EH (cell line): ENCODE results near the gene MMP28.

Experiments used
- DNase-seq: peaks from one replicate; pipeline ENCODE4 v3.0.0-alpha.2; 2015; ENCODE audit warnings: low read depth

MMP28 gene

GRCh38 chr17:35743626-35744328 is 51.7 kb downstream of the MMP28 start:
- DNase-seq = peak; percentile 66

GRCh38 chr17:35742896-35743477 is 52.5 kb downstream of the MMP28 start:
- DNase-seq = no peak

GRCh38 chr17:35742496-35742895 is 52.9 kb downstream of the MMP28 start:
- DNase-seq = no peak

- DNase-seq = no peak
These were observed 54.2 kb downstream of the MMP28 start for GRCh38 chr17:35740997-35741931.

GRCh38 chr17:35740216-35740615 is 55.2 kb downstream of the MMP28 start:
- no peak for DNase-seq

- DNase-seq = no peak
These were observed 56.8 kb downstream of the MMP28 start for GRCh38 chr17:35738519-35739133.

- no peak for DNase-seq
These were observed 59.2 kb downstream of the MMP28 start for GRCh38 chr17:35736236-35736635.

GRCh38 chr17:35735036-35735805 is 60.2 kb downstream of the MMP28 start:
- no peak for DNase-seq

- DNase-seq = no peak
These were observed 61.0 kb downstream of the MMP28 start for GRCh38 chr17:35734396-35734795.

- DNase-seq = no peak
These were observed 62.1 kb downstream of the MMP28 start for GRCh38 chr17:35733366-35733765.

- no peak for DNase-seq
These were observed 62.7 kb downstream of the MMP28 start for GRCh38 chr17:35732806-35733136.

- no peak for DNase-seq
These were observed 63.3 kb downstream of the MMP28 start for GRCh38 chr17:35731917-35732805.

GRCh38 chr17:35731239-35731916 is 64.1 kb downstream of the MMP28 start, which contains the start of gene RASL10B:
Gene RASL10B (plus strand): TSS chr17:35731639. CDS start chr17:35735185, 3,546 bp downstream.
- DNase-seq = peak; percentile 62

GRCh38 chr17:35730400-35731005 is 64.9 kb downstream of the MMP28 start:
- DNase-seq = peak; percentile 43

- DNase-seq = no peak
These were observed 66.0 kb downstream of the MMP28 start for GRCh38 chr17:35729405-35729833.

- DNase-seq = no peak
These were observed 66.9 kb downstream of the MMP28 start for GRCh38 chr17:35728551-35728950.

- no peak for DNase-seq
These were observed 67.8 kb downstream of the MMP28 start for GRCh38 chr17:35727635-35728034.

- DNase-seq = no peak
These were observed 68.4 kb downstream of the MMP28 start for GRCh38 chr17:35726953-35727460.
